ENCODE results near the gene CCDC192. TPM values are rescaled to one million over a fixed set of nuclear protein-coding genes. Genes with fewer than 3 reads are reported as not detected.

Gene CCDC192
- total and polyA plus RNA-seq, 2 experiments from 2014 or later = 0.40 TPM; not detected in 1

- H3K27ac Mint-ChIP-seq = no peak overlapping the region
- H3K79me2 ChIP-seq (replicated peaks; ENCODE audit: insufficient read depth) = no peaks in the 10 kb centered on the region
- no peak overlapping the region for H3K4me3 ChIP-seq
- H3K36me3 ChIP-seq (ENCODE audit: insufficient read depth) = no peaks in the 10 kb centered on the region
- peaks cover 5% of the 10 kb centered on the region for H3K27me3 Mint-ChIP-seq (ENCODE audit: insufficient read depth, low read depth, poor library complexity)
- H2AFZ ChIP-seq = no peak overlapping the region
- ATAC-seq (no peak), DNase-seq (ENCODE audit: low spot score) (no peak)
- no peaks in the 10 kb centered on the region for H3F3A ChIP-seq (replicated peaks; ENCODE audit: low read depth)
- H3K4me3 Mint-ChIP-seq = no peak overlapping the region
- H4K20me1 ChIP-seq (replicated peaks; ENCODE audit: insufficient read depth) = no peaks in the 10 kb centered on the region
- H3K4me1 Mint-ChIP-seq = peaks cover 5% of the 10 kb centered on the region; the same call in 1 of the 3 replicates
- no peak for TF ChIP-seq CREB1 (CRISPR knock-in tag; IDR thresholded peaks at IDR 0.05; ENCODE audit: low read depth)
- H3K36me3 Mint-ChIP-seq (ENCODE audit: low read depth) = peaks cover 6% of the 10 kb centered on the region; the same call in 1 of the 3 replicates
- no peaks in the 10 kb centered on the region for H3K4me1 ChIP-seq (ENCODE audit: insufficient read depth)
- peaks cover 27% of the 10 kb centered on the region for H3K9me3 Mint-ChIP-seq
- H3K27me3 ChIP-seq (ENCODE audit: insufficient read depth) = no peaks in the 10 kb centered on the region
- no peak overlapping the region for H3K27ac ChIP-seq (ENCODE audit: low read depth)
- no peaks in the 10 kb centered on the region for H3K9me2 ChIP-seq (ENCODE audit: insufficient read depth)
- no peak overlapping the region for H3K4me2 ChIP-seq
Observed at GRCh38 chr5:127774221-127774620, 71.0 kb downstream of the CCDC192 start.

GRCh38 chr5:127776477-127776876, 73.3 kb downstream of the CCDC192 start:
- ATAC-seq (no peak), DNase-seq (ENCODE audit: low spot score) (no peak)
- H4K20me1 ChIP-seq (replicated peaks; ENCODE audit: insufficient read depth) = no peaks in the 10 kb centered on the region
- H3K36me3 ChIP-seq (ENCODE audit: insufficient read depth) = no peaks in the 10 kb centered on the region
- no peak overlapping the region for H3K27ac ChIP-seq (ENCODE audit: low read depth)
- no peaks in the 10 kb centered on the region for H3K9me2 ChIP-seq (ENCODE audit: insufficient read depth)
- Mint-ChIP-seq H3K4me1 (peaks cover 5% of the 10 kb centered on the region; the same call in 1 of the 3 replicates), H3K9me3 (peaks cover 27% of the 10 kb centered on the region), H3K27me3 (ENCODE audit: insufficient read depth, low read depth, poor library complexity) (peaks cover 5% of the 10 kb centered on the region), H3K36me3 (ENCODE audit: low read depth) (peaks cover 6% of the 10 kb centered on the region; the same call in 1 of the 3 replicates), H3K4me3 (no peak overlapping the region), H3K27ac (no peak overlapping the region)
- no peak overlapping the region for H2AFZ ChIP-seq
- no peaks in the 10 kb centered on the region for H3K4me1 ChIP-seq (ENCODE audit: insufficient read depth)
- no peak overlapping the region for H3K4me2 ChIP-seq
- no peaks in the 10 kb centered on the region for H3F3A ChIP-seq (replicated peaks; ENCODE audit: low read depth)
- no peaks in the 10 kb centered on the region for H3K79me2 ChIP-seq (replicated peaks; ENCODE audit: insufficient read depth)
- no peak overlapping the region for H3K4me3 ChIP-seq
- no peaks in the 10 kb centered on the region for H3K27me3 ChIP-seq (ENCODE audit: insufficient read depth)
- TF ChIP-seq ZNF331 (CRISPR knock-in tag; IDR thresholded peaks at IDR 0.05; ENCODE audit: low read depth) (no peak), EZH2phosphoT487 (IDR thresholded peaks at IDR 0.05; ENCODE audit: unreplicated experiment) (no peak)

DNA sequence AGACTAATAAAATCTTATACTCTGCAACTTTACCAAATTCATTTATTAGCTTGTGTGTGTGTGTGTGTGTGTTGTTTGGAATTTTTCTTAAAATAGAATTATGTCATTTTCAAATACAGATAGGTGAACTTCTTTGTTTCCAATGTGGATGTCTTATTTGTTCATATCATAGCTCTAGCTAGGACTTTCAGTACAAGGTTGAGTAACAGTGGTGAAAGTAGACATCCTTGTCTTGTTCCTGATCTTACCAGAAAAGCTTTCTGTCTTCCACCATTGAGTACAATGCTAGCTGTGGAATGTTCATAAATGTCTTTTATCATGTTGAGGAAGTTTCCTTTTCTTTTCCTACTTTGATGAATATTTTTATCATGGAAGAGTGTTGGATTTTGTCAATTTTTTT, 74.8 kb downstream of the CCDC192 start:
- H3F3A ChIP-seq (replicated peaks; ENCODE audit: low read depth) = no peaks in the 10 kb centered on the region
- no peak overlapping the region for H3K27ac ChIP-seq (ENCODE audit: low read depth)
- Mint-ChIP-seq H3K9me3 (peaks cover 27% of the 10 kb centered on the region), H3K36me3 (ENCODE audit: low read depth) (peaks cover 6% of the 10 kb centered on the region; the same call in 1 of the 3 replicates), H3K27ac (no peak overlapping the region), H3K4me1 (peaks cover 5% of the 10 kb centered on the region; the same call in 1 of the 3 replicates), H3K4me3 (no peak overlapping the region), H3K27me3 (ENCODE audit: insufficient read depth, low read depth, poor library complexity) (peaks cover 5% of the 10 kb centered on the region)
- H2AFZ ChIP-seq = no peak overlapping the region
- H3K79me2 ChIP-seq (replicated peaks; ENCODE audit: insufficient read depth) = no peaks in the 10 kb centered on the region
- no peaks in the 10 kb centered on the region for H3K9me2 ChIP-seq (ENCODE audit: insufficient read depth)
- no peaks in the 10 kb centered on the region for H3K4me1 ChIP-seq (ENCODE audit: insufficient read depth)
- H3K4me2 ChIP-seq = no peak overlapping the region
- ATAC-seq (no peak), DNase-seq (ENCODE audit: low spot score) (no peak)
- H3K27me3 ChIP-seq (ENCODE audit: insufficient read depth) = no peaks in the 10 kb centered on the region
- H3K4me3 ChIP-seq = no peak overlapping the region
- no peaks in the 10 kb centered on the region for H4K20me1 ChIP-seq (replicated peaks; ENCODE audit: insufficient read depth)
- no peaks in the 10 kb centered on the region for H3K36me3 ChIP-seq (ENCODE audit: insufficient read depth)
- TF ChIP-seq, protein P1, sequence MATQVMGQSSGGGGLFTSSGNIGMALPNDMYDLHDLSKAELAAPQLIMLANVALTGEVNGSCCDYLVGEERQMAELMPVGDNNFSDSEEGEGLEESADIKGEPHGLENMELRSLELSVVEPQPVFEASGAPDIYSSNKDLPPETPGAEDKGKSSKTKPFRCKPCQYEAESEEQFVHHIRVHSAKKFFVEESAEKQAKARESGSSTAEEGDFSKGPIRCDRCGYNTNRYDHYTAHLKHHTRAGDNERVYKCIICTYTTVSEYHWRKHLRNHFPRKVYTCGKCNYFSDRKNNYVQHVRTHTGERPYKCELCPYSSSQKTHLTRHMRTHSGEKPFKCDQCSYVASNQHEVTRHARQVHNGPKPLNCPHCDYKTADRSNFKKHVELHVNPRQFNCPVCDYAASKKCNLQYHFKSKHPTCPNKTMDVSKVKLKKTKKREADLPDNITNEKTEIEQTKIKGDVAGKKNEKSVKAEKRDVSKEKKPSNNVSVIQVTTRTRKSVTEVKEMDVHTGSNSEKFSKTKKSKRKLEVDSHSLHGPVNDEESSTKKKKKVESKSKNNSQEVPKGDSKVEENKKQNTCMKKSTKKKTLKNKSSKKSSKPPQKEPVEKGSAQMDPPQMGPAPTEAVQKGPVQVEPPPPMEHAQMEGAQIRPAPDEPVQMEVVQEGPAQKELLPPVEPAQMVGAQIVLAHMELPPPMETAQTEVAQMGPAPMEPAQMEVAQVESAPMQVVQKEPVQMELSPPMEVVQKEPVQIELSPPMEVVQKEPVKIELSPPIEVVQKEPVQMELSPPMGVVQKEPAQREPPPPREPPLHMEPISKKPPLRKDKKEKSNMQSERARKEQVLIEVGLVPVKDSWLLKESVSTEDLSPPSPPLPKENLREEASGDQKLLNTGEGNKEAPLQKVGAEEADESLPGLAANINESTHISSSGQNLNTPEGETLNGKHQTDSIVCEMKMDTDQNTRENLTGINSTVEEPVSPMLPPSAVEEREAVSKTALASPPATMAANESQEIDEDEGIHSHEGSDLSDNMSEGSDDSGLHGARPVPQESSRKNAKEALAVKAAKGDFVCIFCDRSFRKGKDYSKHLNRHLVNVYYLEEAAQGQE (IDR thresholded peaks at IDR 0.05; ENCODE audit: unreplicated experiment) = no peak
- TF ChIP-seq EZH2 (IDR thresholded peaks at IDR 0.05; ENCODE audit: low read depth, unreplicated experiment) = no peak
- TF ChIP-seq POLR2AphosphoS5 (IDR thresholded peaks at IDR 0.05; ENCODE audit: low read depth) = no peak
- no peak for TF ChIP-seq ZNF114 (CRISPR knock-in tag; IDR thresholded peaks at IDR 0.05)
- no peak for TF ChIP-seq STAT1 (IDR thresholded peaks at IDR 0.05; ENCODE audit: unreplicated experiment)
- TF ChIP-seq, protein P2, sequence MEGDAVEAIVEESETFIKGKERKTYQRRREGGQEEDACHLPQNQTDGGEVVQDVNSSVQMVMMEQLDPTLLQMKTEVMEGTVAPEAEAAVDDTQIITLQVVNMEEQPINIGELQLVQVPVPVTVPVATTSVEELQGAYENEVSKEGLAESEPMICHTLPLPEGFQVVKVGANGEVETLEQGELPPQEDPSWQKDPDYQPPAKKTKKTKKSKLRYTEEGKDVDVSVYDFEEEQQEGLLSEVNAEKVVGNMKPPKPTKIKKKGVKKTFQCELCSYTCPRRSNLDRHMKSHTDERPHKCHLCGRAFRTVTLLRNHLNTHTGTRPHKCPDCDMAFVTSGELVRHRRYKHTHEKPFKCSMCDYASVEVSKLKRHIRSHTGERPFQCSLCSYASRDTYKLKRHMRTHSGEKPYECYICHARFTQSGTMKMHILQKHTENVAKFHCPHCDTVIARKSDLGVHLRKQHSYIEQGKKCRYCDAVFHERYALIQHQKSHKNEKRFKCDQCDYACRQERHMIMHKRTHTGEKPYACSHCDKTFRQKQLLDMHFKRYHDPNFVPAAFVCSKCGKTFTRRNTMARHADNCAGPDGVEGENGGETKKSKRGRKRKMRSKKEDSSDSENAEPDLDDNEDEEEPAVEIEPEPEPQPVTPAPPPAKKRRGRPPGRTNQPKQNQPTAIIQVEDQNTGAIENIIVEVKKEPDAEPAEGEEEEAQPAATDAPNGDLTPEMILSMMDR (conservative IDR thresholded peaks at IDR 0.05; ENCODE audit: low read depth in 2 of 2) = no peak
- no peak for TF ChIP-seq ZNF331 (CRISPR knock-in tag; IDR thresholded peaks at IDR 0.05; ENCODE audit: low read depth)
